Eye (tissue), 1 donor: ENCODE data around the gene CD72.

Experiments
- DNase-seq: peaks from one replicate; pipeline ENCODE4 v3.0.0-alpha.2; 2015

CD72 gene

GRCh38 chr9:35618325-35618727 is at the start of gene CD72:
TSS of gene CD72 (minus strand) at chr9:35618413. CDS start at chr9:35618303, 110 bp downstream.
- DNase-seq, result peak; percentile 67

DNA sequence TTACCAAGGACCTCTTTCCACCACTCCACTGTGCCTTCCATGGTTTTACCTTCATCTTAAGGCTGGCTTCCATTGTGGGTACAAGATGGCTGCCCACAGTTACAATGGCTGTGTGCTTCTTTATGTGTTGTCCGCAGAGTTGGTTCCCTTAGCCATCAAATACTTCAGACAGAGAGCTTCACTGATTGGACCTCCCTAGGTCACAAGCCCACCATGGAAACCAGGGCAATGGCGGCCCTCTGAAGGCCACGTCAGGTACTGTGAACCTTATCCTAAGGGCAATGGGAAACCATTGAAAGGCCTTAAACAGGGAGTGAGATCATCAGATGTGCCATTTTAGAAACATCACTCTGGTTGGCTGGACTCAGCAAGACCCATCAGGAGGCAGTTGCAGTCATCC is 49.7 kb upstream of the CD72 start:
- DNase-seq, result no peak

DNA sequence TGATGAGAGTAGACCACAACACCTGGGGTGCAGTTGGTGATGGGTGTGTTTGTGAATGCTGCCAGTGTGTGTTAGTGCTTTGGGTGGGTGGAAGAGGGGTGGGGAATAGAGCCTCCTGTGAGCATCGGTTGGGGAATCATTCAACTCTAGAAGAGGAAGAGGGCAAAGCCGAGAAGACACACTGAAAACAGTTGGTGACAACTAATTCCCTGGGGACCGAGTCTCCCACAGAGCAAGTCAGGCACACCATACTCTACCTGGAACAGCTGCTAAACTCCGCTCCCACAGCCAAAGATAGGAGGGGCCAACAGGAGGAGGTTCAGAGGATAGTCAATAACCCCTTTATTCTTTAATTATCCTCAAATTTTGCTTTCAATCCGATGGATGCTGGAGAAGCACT is 48.3 kb upstream of the CD72 start:
- DNase-seq, result no peak

DNA sequence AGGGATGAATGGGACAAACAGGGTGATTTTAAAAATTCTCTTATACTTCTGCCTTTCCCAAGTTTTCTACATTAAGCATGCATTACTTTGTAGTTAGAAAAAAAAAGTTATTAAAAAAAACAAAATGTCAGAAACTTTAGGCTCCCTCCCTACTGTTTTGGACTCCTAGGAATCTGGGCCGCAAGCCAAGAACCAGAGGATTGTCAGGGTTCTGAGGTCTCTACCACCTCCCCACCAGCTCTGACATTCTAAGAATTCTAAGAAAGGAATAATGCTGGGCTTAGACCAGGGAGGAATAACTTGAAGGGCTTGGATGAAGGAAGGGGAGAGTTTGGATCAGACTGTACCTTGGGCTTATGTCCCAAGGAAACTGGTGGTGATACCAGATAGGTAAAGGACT is 47.8 kb upstream of the CD72 start:
- peak; percentile 38 for DNase-seq

DNA sequence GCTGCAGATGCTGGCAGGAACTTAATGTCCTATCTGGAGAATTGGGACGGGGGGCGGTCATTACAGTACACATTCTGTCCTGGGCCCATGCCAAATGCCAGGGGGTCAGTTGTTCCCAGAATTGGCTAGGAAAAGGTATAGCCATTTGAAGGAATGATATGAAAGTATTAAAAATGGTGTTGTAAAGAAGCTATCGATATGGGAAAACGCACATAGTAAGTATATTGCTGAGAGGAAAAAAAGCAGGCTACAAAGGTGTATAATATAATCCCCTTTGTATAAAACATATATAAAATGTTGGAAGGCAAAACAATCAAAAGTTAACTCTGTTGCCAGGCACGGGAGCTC is 47.2 kb upstream of the CD72 start:
- no peak for DNase-seq

DNA sequence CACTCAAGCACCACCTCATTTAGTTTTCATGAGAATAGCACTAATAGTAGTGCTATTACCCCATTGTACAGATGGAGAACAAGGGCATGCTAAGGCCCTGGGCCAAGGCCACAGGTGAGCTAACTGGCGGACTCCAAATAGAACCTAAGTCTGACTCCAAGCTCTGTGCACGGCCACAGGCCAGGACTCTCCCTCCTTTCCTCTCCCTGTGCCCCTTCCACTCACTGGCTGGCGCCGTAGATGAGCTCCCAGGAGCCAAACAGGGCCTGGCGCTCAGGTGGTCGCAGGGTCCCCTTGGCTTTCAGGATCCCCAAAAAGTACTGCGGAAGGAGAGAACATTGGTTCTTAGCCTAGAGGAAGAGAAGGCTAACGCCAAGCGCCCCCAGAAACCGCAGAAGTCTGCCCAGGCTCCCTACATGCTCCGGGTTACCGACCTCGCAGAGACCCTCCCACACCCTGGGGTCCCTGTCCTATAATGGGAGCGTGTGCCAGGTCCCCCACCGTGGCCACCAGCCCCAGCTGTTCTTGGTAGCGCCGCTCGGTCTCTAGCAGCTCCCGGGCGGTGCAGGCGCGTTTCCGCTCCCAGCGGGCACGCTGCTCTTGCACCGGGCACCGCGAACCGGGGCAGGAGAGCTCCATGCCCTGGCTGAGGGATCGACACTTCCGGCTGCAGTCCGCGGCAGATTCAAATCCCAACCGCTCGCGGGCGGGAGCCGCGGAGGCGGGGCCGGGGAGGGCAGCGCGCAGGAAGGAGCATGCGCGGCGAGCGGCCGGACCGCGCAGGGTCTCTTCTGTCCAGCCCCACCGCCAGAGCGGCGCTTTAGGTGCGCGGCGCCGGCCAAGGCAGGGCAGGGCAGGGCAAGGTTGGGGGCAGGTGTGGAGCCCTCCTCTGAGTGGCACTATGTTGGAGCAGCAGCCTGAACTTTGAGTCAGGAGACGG is 46.6 kb upstream of the CD72 start, which contains the start of gene ARHGEF39:
TSS of gene ARHGEF39 (minus strand) at position 665 of the 940 bp plus-strand sequence. CDS start at position 639, 26 bp downstream.
- peak; percentile 90 for DNase-seq

- DNase-seq, result no peak
These were observed 44.2 kb upstream of the CD72 start for GRCh38 chr9:35662437-35662836.

GRCh38 chr9:35661756-35662350 is 43.6 kb upstream of the CD72 start:
- no peak for DNase-seq

- DNase-seq, result peak; percentile 22
These were observed 42.8 kb upstream of the CD72 start for GRCh38 chr9:35660966-35661415.

DNA sequence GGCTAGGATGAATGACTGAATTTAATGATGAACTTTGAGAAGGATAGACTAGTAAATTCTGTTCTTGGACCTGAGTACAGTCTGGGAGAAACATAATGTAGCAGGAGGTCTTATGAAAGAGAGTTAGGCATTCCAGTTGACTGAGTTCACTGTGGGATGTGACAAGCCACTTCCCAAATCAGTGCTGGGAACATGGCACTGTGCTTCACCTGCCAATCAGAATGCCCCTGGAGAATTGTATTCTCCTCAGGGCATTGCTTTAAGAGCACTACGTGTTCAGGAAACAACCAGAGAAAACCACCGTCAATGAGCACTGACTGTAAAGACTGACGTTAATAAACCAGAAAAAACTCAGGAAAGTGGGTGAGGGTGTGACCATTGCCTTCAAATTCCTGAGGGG is 41.1 kb upstream of the CD72 start:
- peak; percentile 62 for DNase-seq

GRCh38 chr9:35658968-35659220 is 40.7 kb upstream of the CD72 start:
- DNase-seq, result no peak

DNA sequence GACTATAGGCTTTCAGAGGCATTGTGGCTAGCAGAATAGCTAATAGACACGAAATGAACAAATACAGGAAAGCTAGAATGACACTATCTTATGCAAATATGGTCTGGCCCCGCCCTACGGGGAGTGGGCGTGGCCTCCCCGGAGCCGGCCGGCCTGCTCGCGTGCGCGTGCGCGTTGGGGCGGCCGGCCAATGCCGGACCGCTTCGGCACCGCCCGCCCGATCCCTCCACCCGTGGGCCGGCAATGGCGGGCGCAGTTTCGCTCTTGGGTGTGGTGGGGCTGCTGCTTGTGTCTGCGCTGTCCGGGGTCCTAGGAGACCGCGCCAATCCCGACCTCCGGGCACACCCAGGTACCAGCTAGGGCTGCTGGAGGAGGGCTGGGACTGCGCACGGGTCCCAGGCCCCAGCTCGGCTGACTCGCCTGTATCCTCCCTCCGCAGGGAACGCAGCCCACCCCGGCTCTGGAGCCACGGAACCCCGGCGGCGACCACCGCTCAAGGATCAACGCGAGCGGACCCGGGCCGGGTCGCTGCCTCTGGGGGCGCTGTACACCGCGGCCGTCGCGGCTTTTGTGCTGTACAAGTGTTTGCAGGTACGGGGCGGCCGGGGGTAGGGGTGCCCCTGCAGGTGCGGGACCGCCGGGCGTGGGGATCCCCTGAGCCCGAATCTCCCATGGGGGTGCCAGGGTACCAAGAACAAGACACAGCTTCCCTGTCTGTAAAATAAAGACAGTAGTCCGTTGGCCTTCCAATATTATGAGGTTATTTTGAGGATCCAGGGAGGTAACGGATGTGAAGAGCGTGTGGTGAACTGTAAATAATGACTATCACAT is 40.1 kb upstream of the CD72 start, which contains the start of gene CCDC107:
TSS of gene CCDC107 (plus strand) at position 156 of the 831 bp plus-strand sequence. CDS start at position 244, 88 bp downstream.
- peak; percentile 98 for DNase-seq

GRCh38 chr9:35657546-35658136 is 39.4 kb upstream of the CD72 start, which contains the start of gene RMRP:
TSS of gene RMRP (minus strand) at chr9:35658019.
- DNase-seq, result peak; percentile 99

DNA sequence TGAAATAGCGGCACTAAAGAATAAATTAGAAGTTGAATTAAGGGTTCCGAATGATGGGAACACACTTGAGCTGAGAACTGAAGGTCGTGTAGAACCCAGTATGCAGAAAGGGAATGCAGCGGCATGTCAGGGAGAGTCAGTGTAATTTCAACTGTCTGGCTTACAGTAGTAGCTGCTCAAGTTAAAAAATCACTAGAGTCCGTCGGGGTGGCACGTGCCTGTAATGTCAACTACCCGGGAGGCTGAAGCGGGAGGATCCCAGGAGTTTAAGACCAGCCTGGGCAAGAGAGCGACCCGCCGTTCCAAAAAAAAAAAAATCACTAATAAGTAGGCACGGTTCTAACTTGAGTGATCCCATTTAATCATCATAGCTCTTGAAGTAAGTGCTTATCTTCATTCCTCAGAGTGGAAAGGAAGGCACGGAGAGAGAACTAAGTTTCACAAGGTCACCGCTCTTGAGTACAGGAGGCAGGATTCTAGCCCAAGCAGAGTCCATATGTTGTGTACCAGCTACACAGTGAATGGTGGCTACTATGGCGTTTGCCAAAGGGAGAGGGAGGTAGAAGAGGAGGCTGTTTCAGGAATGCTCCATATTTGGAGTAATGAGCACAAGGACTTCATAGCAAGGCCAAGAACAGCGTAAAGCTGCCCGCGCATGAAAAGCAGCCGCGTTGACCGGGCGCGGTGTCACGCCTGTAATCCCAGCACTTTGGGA is 38.8 kb upstream of the CD72 start:
- no peak for DNase-seq

GRCh38 chr9:35656348-35656747 is 38.1 kb upstream of the CD72 start:
- DNase-seq, result peak; percentile 31

DNA sequence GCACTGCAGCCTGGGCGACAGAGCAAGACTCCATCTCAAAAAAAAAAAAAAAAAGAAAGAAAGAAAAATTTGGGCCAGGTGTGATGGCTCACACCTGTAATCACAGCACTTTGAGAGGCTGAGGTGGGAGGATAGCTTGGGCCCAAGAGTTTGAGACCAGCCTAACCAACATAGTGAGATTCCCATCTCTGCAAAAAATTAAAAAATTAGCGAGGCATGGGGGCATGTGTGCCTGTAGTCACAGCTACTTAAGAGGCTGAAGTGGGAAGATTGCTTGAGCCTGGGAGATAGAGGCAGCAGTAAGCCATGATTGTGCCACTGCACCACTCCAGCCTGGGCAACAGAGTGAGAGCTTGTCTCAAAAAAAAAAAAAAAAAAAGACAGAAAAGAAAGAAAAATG is 35.4 kb upstream of the CD72 start:
- no peak for DNase-seq

GRCh38 chr9:35652829-35653209 is 34.6 kb upstream of the CD72 start:
- no peak for DNase-seq

DNA sequence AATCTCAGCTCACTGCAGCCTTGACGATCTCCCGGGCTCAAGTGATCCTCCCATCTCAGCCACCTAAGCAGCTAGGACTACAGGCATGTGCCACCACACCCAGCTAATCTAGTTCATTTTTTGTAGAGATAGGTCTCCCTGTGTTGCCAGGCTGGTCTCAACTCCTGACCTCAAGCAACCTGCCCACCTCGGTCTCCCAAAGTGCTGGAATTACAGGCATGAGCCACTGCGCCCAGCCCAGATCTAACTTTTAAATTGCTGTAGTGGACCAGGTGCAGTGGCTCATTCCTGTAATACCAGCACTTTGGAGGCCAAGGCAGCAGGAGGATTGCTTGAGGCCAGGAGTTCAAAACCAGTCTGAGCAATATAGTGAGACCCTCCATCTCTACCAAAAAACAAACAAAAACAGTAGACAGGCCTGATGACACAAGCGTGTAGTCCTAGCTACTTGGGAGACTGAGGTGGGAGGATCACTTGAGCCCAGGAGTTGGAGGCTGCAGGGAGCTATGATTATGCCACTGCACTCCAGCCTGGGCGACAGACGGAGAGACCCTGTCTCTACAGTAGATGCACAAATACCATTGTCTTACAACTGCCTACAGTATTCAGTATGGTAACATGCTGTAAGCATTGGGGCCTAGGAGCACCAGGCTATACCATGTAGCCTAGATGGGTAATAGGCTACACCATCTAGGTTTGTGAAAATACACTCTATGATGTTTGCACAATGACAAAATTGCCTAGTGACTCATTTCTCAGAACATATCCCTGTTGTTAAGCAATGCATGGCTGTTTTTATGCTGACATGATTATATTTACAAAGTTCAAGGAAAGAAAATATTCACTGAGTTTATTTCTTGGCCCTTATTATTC is 34.0 kb upstream of the CD72 start:
- no peak for DNase-seq

DNA sequence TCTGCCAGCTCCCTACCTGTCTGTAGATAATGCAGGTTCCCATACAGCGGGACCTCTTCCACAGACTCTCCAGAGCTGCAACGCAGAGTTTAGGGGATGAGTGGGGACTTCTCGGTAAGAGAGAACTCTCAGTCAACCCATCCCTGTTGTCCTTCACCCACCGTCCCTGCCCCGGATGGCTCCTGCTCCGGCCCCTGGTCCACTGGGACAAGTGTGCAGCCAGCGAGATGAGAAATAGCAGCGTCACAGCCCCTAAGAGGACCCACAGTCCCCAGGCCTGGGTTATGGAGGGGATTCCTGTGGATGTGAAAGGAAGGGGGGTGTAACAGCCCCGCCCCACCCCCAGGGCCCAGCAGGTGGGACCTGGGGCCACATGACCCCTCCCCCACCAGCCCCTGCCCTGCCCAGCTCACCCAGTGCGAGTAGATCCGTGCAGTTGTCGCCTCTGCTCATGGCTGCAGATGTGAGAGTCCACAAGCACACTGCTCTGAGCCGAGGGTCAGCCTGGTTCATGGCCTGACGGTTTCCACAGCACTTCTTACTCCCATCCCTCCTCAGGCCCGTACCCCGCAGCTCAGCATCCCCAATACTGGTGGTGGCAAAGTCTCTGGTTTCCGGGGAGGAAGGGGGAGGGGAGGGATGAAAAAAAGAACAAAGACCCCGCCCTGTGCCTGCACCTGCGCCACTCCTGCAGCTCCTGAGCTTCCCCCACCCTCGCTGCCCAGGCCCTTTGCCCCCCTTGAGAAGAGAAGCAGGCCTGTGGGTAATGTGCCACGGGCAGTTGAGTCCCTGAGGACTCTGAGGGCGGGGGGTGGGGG is 32.3 kb upstream of the CD72 start, which contains the start of gene SIT1:
TSS of gene SIT1 (minus strand) at position 591 of the 818 bp plus-strand sequence. CDS start at position 513, 78 bp downstream.
- DNase-seq, result peak; percentile 28
